ENCODE results near the gene MCF2L2.
"Not testable (repeated sequence)": the region's sequence is repeated elsewhere in the genome, so short reads cannot be mapped to it uniquely, and the experiment has no call there.

The MCF2L2 gene

GRCh38 chr3:183233966-183234365 lies 194.5 kb downstream of the MCF2L2 start:
- DNase-seq (ENCODE audit: insufficient read length, low spot score): no peak
- TF ChIP-seq POU2F2 (IDR thresholded peaks at IDR 0.05; ENCODE audit: low read depth, low read length) (no peak), TAF1 (IDR thresholded peaks at IDR 0.05; ENCODE audit: low read depth, low read length) (no peak), SPI1 (IDR thresholded peaks at IDR 0.05; ENCODE audit: low read depth, low read length) (no peak), PAX5 (IDR thresholded peaks at IDR 0.05; ENCODE audit: insufficient read depth, low read length, severe bottlenecking) (no peak), POLR2AphosphoS5 (IDR thresholded peaks at IDR 0.05; ENCODE audit: low read depth, low read length) (no peak), POLR2A (IDR thresholded peaks at IDR 0.05; ENCODE audit: low read depth, low read length) (no peak)
- no peak for FAIRE-seq

DNA sequence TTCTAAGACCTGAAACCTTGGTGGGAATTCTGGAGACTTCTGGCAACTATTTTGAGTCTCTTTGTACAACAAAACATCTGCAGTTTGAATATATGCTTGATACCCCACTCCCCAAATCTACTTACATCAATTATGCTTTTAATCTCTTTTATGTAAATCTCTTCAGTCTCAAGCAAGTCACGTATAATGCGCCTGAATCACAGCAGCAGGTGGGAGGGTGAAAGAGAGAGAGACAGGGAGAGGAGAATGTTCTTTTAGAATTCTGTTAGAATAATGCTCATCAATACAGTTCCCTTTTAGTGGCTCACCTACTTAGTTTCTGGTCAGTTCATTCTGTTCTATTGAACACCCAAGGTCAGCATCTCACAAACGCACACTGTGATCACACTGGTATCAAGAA lies 197.6 kb downstream of the MCF2L2 start:
- FAIRE-seq: no peak
- TF ChIP-seq PAX5 (IDR thresholded peaks at IDR 0.05; ENCODE audit: insufficient read depth, low read length, severe bottlenecking) (no peak), POU2F2 (IDR thresholded peaks at IDR 0.05; ENCODE audit: low read depth, low read length) (no peak), SPI1 (IDR thresholded peaks at IDR 0.05; ENCODE audit: low read depth, low read length) (no peak), TAF1 (IDR thresholded peaks at IDR 0.05; ENCODE audit: low read depth, low read length) (no peak), POLR2AphosphoS5 (IDR thresholded peaks at IDR 0.05; ENCODE audit: low read depth, low read length) (no peak), POLR2A (IDR thresholded peaks at IDR 0.05; ENCODE audit: low read depth, low read length) (no peak)
- no peak for DNase-seq (ENCODE audit: insufficient read length, low spot score)

- not testable (repeated sequence) for DNase-seq (ENCODE audit: insufficient read length, low spot score); FAIRE-seq
Measured at GRCh38 chr3:183230251-183230650, 198.2 kb downstream of the MCF2L2 start.

DNA sequence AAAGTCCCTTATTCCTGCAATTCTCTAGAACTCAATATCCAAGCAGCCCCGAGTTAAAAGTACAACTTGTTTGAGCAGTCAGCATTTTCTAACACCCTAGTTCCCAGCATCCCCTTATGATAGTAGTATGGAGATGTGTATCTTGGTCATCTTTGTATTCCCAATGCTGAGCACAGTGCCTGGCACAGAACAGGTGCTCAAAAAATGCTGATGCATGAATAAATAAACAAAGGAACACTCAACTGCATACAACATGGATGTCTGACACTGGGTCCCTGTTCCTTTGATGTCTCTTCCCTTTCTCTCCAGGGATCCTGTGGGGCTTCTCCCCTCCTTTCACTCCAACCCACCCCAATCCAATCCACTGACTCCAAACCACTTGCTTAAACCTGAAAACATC lies 199.2 kb downstream of the MCF2L2 start:
- no peak for DNase-seq (ENCODE audit: insufficient read length, low spot score)
- FAIRE-seq: no peak

DNA sequence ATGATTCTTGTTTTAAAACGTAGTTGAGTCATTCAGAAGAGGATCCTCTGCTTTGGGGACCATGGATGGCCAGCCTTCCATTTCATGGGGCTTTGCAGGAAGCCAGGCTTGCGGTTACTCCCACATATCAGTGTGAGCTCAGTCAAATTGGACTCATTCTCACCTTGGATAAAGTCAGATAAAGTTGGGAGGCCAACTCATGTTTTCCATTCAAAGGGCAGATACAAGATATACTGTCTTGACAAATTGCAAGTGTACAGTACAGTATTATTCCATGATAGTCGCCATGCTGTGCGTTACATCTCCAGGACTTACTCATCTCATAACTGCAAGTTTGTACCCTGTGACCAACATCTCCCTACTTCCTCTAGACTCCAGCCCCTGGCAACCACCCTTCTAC lies 200.8 kb downstream of the MCF2L2 start:
- no peak for DNase-seq (ENCODE audit: insufficient read length, low spot score)
- FAIRE-seq: no peak
- TF ChIP-seq POLR2A (IDR thresholded peaks at IDR 0.05; ENCODE audit: low read depth, low read length) (no peak), POLR2AphosphoS5 (IDR thresholded peaks at IDR 0.05; ENCODE audit: low read depth, low read length) (no peak), PAX5 (IDR thresholded peaks at IDR 0.05; ENCODE audit: insufficient read depth, low read length, severe bottlenecking) (no peak), TAF1 (IDR thresholded peaks at IDR 0.05; ENCODE audit: low read depth, low read length) (no peak), POU2F2 (IDR thresholded peaks at IDR 0.05; ENCODE audit: low read depth, low read length) (no peak), SPI1 (IDR thresholded peaks at IDR 0.05; ENCODE audit: low read depth, low read length) (no peak)

More for the DNA sequence above, 199.2 kb downstream of the MCF2L2 start:
- TF ChIP-seq TAF1 (IDR thresholded peaks at IDR 0.05; ENCODE audit: low read depth, low read length) (no peak), POU2F2 (IDR thresholded peaks at IDR 0.05; ENCODE audit: low read depth, low read length) (no peak), POLR2A (IDR thresholded peaks at IDR 0.05; ENCODE audit: low read depth, low read length) (no peak), POLR2AphosphoS5 (IDR thresholded peaks at IDR 0.05; ENCODE audit: low read depth, low read length) (no peak), PAX5 (IDR thresholded peaks at IDR 0.05; ENCODE audit: insufficient read depth, low read length, severe bottlenecking) (no peak), SPI1 (IDR thresholded peaks at IDR 0.05; ENCODE audit: low read depth, low read length) (no peak)

DNA sequence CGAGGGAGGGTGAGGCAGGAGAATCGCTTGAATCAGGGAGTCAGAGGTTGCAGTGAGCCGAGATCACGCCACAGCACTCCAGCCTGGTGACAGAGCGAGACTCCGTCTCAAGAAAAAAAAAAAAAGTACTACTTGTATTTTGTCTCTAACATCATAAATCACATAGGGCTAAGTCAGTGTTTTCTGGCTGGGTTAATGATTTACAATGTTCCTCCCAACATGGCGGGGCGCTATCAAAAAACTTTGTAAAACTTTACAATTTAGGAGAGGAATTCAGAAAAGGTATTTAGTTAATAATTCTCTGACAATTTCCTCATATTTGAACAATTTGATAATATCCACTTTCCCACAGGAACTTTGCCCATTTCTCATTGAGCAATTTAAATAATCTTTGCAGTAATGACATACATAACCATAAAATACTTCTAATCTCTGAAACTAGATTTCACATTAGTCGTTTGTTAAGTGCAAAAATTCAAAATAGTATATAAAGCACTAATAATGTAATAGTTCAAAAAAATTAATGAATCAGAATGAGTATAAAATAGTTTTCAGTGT lies 202.0 kb downstream of the MCF2L2 start:
- FAIRE-seq (no peak), DNase-seq (ENCODE audit: insufficient read length, low spot score) (no peak)
- no peak for TF ChIP-seq TAF1 (IDR thresholded peaks at IDR 0.05; ENCODE audit: low read depth, low read length)
- TF ChIP-seq PAX5 (IDR thresholded peaks at IDR 0.05; ENCODE audit: insufficient read depth, low read length, severe bottlenecking): no peak
- no peak for TF ChIP-seq POLR2A (IDR thresholded peaks at IDR 0.05; ENCODE audit: low read depth, low read length)

DNA sequence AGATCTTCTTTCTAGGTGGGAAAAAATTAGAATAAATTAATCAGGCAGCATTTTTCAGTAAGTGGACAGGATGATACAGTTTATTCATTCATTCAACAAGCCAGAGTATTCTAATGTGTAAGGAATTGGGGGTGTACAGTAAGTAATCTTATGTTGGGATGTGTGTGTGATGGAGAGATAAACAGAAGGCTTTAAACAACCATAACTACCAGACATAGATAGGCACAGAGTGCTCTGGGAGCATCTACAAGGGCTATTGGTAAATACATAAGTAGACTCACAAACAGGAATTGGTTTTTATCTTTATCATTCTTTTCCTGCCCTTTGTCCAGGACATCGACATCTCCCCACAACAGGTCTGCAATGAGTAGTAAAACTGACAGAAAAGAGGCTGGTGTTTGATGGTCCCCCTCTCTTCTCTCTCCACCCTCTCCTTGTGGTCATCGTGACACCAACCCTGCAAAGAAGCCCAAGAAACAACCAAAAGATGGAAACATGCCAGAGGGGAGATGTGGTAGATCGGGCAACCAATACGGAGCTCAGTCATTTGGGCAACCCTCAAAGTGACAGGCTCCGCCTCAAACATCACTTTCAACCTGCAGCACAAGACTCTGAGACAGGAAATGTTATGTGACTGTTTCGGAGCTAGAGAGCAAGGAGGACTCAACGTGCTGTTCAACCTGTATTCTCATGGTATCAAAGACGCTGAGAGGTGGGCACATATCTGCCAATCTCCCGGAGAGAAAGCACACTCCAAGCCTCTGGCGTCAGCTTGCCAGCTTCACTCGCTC lies 204.0 kb downstream of the MCF2L2 start:
- DNase-seq (ENCODE audit: insufficient read length, low spot score) (no peak), FAIRE-seq (no peak)
- TF ChIP-seq POLR2A (IDR thresholded peaks at IDR 0.05; ENCODE audit: low read depth, low read length): no peak
- TF ChIP-seq POU2F2 (IDR thresholded peaks at IDR 0.05; ENCODE audit: low read depth, low read length): no peak
- no peak for TF ChIP-seq PAX5 (IDR thresholded peaks at IDR 0.05; ENCODE audit: insufficient read depth, low read length, severe bottlenecking)
- no peak for TF ChIP-seq POLR2AphosphoS5 (IDR thresholded peaks at IDR 0.05; ENCODE audit: low read depth, low read length)
- no peak for TF ChIP-seq TAF1 (IDR thresholded peaks at IDR 0.05; ENCODE audit: low read depth, low read length)

- FAIRE-seq (no peak), DNase-seq (ENCODE audit: insufficient read length, low spot score) (no peak)
- TF ChIP-seq SPI1 (IDR thresholded peaks at IDR 0.05; ENCODE audit: low read depth, low read length) (no peak), PAX5 (IDR thresholded peaks at IDR 0.05; ENCODE audit: insufficient read depth, low read length, severe bottlenecking) (no peak)
Measured at GRCh38 chr3:183222631-183223235, 205.7 kb downstream of the MCF2L2 start.

- DNase-seq (ENCODE audit: insufficient read length, low spot score) (no peak), FAIRE-seq (no peak)
- TF ChIP-seq POLR2AphosphoS5 (IDR thresholded peaks at IDR 0.05; ENCODE audit: low read depth, low read length): no peak
- TF ChIP-seq TAF1 (IDR thresholded peaks at IDR 0.05; ENCODE audit: low read depth, low read length): no peak
- TF ChIP-seq PAX5 (IDR thresholded peaks at IDR 0.05; ENCODE audit: insufficient read depth, low read length, severe bottlenecking): no peak
- no peak for TF ChIP-seq POLR2A (IDR thresholded peaks at IDR 0.05; ENCODE audit: low read depth, low read length)
- no peak for TF ChIP-seq SPI1 (IDR thresholded peaks at IDR 0.05; ENCODE audit: low read depth, low read length)
Measured at GRCh38 chr3:183220828-183221227, 207.6 kb downstream of the MCF2L2 start.

GRCh38 chr3:183218826-183219225 lies 209.6 kb downstream of the MCF2L2 start:
- DNase-seq (ENCODE audit: insufficient read length, low spot score) (no peak), FAIRE-seq (no peak)
- TF ChIP-seq POU2F2 (IDR thresholded peaks at IDR 0.05; ENCODE audit: low read depth, low read length): no peak
- TF ChIP-seq PAX5 (IDR thresholded peaks at IDR 0.05; ENCODE audit: insufficient read depth, low read length, severe bottlenecking): no peak
- TF ChIP-seq POLR2AphosphoS5 (IDR thresholded peaks at IDR 0.05; ENCODE audit: low read depth, low read length): no peak
- TF ChIP-seq SPI1 (IDR thresholded peaks at IDR 0.05; ENCODE audit: low read depth, low read length): no peak
- no peak for TF ChIP-seq TAF1 (IDR thresholded peaks at IDR 0.05; ENCODE audit: low read depth, low read length)
- TF ChIP-seq POLR2A (IDR thresholded peaks at IDR 0.05; ENCODE audit: low read depth, low read length): no peak

Data from GM12891 (cell line).